HL-60 (cell line): ENCODE measurements around the gene NYAP1.
"Not testable (repeated sequence)": the region's sequence is repeated elsewhere in the genome, so short reads cannot be mapped to it uniquely, and the experiment has no call there.

Experiments
- DNase-seq, 2 experiments: peaks; one replicate each; pipeline ENCODE4 v3.0.0-alpha.2; 2010 to 2020; ENCODE audit warnings: low read depth in 1 of 2, low spot score in 1 of 2
- H3K27ac ChIP-seq: fragments of 250-450 bp; sonication (Bioruptor Pico); replicated peaks from 2 replicates; pipeline ENCODE4 v1.5.1; 2020; ENCODE audit warnings: mild to moderate bottlenecking, moderate library complexity
- H3K27me3 ChIP-seq: fragments of 250-450 bp; sonication (Bioruptor Pico); 2 replicates; pipeline ENCODE4 v1.5.1; 2021; ENCODE audit warnings: mild to moderate bottlenecking, moderate library complexity; ENCODE audit not compliant: insufficient read depth, poor library complexity, severe bottlenecking
- H3K4me3 ChIP-seq: replicated peaks from 2 replicates; pipeline ENCODE4 v1.5.1; 2011; ENCODE audit warnings: mild to moderate bottlenecking, control low read depth, low read length; ENCODE audit not compliant: insufficient read depth
- GABPA ChIP-seq: IDR thresholded peaks from 2 replicates; pipeline ENCODE4 v1.6.1; 2012; ENCODE audit warnings: low read depth
- POLR2AphosphoS5 ChIP-seq: IDR thresholded peaks from 2 replicates; pipeline ENCODE4 v1.6.1; 2012; ENCODE audit warnings: low read depth
- SPI1 ChIP-seq: IDR thresholded peaks from 2 replicates; pipeline ENCODE4 v1.6.1; 2012; ENCODE audit warnings: low read depth, mild to moderate bottlenecking, borderline replicate concordance
- TF ChIP-seq, protein P1 (sequence below): IDR thresholded peaks from one replicate; pipeline ENCODE4 v1.5.1; 2011; ENCODE audit warnings: low read length, control low read depth, inconsistent platforms; ENCODE audit not compliant: insufficient read depth
- TF ChIP-seq, protein P2 (sequence below): IDR thresholded peaks from 2 replicates; pipeline ENCODE4 v1.6.1; 2012; ENCODE audit warnings: low read depth; ENCODE audit not compliant: insufficient replicate concordance

NYAP1 gene

DNA sequence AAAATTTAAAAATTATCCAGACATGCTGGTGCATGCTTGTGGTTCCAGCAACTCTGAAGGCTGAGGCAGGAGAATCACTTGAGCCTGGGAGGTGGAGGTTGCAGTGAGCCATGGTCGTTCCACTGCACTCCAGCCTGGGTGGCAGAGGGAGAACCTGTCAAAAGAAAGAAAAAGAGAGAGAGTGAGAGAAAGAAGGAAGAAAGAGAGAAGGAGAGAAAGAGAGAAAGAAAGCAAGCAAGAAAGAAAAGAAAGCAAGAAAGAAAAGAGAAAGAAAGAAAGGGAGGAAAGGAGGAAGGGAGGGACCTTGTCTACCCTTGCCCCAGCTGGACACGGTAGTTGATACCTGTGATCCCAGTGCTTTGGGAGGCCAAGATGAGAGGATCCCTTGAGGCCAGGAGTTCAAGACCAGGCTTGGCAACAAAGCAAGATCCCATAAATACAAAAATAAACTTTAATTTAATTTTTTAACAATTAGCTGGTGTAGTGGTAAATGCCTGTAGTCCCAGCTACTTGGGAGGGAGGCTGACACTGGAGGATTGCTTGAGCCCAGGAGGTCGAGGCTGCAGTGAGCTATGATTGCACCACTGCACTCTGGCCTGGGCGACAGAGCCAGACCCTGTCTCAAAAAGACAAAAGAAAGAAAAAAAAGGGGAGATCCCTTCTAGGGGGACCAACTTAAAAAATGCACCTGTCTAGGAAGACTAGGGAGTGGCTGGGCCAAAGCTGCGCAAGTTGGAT lies 9.2 kb downstream of the NYAP1 start:
- Histone ChIP-seq H3K27me3 (peaks cover 20% of the 10 kb centered on the region), H3K27ac (no peak overlapping the region), H3K4me3 (no peak overlapping the region; the same call in 1 of the 2 replicates)
- TF ChIP-seq, protein P1, sequence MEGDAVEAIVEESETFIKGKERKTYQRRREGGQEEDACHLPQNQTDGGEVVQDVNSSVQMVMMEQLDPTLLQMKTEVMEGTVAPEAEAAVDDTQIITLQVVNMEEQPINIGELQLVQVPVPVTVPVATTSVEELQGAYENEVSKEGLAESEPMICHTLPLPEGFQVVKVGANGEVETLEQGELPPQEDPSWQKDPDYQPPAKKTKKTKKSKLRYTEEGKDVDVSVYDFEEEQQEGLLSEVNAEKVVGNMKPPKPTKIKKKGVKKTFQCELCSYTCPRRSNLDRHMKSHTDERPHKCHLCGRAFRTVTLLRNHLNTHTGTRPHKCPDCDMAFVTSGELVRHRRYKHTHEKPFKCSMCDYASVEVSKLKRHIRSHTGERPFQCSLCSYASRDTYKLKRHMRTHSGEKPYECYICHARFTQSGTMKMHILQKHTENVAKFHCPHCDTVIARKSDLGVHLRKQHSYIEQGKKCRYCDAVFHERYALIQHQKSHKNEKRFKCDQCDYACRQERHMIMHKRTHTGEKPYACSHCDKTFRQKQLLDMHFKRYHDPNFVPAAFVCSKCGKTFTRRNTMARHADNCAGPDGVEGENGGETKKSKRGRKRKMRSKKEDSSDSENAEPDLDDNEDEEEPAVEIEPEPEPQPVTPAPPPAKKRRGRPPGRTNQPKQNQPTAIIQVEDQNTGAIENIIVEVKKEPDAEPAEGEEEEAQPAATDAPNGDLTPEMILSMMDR: no peak
- TF ChIP-seq POLR2AphosphoS5 (no peak), SPI1 (no peak), GABPA (no peak)
- TF ChIP-seq, protein P2, sequence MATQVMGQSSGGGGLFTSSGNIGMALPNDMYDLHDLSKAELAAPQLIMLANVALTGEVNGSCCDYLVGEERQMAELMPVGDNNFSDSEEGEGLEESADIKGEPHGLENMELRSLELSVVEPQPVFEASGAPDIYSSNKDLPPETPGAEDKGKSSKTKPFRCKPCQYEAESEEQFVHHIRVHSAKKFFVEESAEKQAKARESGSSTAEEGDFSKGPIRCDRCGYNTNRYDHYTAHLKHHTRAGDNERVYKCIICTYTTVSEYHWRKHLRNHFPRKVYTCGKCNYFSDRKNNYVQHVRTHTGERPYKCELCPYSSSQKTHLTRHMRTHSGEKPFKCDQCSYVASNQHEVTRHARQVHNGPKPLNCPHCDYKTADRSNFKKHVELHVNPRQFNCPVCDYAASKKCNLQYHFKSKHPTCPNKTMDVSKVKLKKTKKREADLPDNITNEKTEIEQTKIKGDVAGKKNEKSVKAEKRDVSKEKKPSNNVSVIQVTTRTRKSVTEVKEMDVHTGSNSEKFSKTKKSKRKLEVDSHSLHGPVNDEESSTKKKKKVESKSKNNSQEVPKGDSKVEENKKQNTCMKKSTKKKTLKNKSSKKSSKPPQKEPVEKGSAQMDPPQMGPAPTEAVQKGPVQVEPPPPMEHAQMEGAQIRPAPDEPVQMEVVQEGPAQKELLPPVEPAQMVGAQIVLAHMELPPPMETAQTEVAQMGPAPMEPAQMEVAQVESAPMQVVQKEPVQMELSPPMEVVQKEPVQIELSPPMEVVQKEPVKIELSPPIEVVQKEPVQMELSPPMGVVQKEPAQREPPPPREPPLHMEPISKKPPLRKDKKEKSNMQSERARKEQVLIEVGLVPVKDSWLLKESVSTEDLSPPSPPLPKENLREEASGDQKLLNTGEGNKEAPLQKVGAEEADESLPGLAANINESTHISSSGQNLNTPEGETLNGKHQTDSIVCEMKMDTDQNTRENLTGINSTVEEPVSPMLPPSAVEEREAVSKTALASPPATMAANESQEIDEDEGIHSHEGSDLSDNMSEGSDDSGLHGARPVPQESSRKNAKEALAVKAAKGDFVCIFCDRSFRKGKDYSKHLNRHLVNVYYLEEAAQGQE: no peak
- no peak for DNase-seq

GRCh38 chr7:100493476-100494264 lies 9.9 kb downstream of the NYAP1 start:
- Histone ChIP-seq H3K27me3 (peaks cover 20% of the 10 kb centered on the region), H3K27ac (no peak overlapping the region), H3K4me3 (peak overlapping the region; percentile 29)
- TF ChIP-seq, protein P2: no peak
- TF ChIP-seq, protein P1: no peak
- TF ChIP-seq POLR2AphosphoS5: no peak
- no peak for TF ChIP-seq SPI1
- no peak for TF ChIP-seq GABPA
- DNase-seq: peak in 1 of 2 experiments; percentile 37

DNA sequence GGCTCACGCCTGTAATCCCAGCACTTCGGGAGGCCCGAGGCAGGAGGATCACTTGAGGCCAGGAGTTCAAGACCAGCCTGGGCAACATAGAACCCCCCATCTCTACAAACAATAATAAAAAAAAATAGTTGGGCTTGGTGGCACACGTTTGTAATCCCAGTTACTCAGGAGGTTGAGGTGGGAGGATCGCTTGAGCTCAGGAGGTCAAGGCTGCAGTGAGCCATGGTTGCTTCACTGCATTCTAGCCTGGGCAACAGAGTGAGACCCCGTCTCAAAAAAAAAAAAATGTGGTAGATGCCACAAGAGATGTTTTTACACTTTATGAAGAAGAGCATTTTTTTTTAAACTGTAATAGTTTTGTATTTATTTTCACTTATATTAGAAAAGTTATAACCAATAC lies 12.8 kb downstream of the NYAP1 start:
- Histone ChIP-seq H3K4me3 (no peak overlapping the region), H3K27me3 (peaks cover 20% of the 10 kb centered on the region), H3K27ac (no peak overlapping the region)
- TF ChIP-seq POLR2AphosphoS5: no peak
- no peak for TF ChIP-seq SPI1
- TF ChIP-seq, protein P1: no peak
- no peak for TF ChIP-seq GABPA
- TF ChIP-seq, protein P2: no peak
- DNase-seq: no peak

GRCh38 chr7:100500743-100501142 lies 17.0 kb downstream of the NYAP1 start:
- DNase-seq, H3K4me3 ChIP-seq, H3K27me3 ChIP-seq, H3K27ac ChIP-seq: not testable (repeated sequence)

DNA sequence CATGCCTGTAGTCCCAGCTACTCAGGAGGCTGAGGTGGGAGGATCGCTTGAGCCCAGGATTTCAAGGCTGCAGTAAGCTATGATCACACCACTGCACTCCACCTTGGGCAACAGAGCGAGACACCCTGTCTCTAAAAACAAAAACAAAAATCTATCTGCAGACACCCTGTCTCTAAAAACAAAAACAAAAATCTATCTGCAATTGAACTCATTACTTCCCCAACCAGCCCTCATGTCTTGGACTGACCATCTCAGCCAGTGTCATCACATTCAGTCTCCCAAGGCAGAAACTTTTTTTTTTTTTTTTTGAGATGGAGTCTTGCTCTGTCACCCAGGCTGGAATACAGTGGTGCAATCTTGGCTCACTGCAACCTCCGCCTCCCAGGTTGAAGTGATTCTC lies 20.3 kb downstream of the NYAP1 start:
- not testable (repeated sequence) for H3K27me3 ChIP-seq, DNase-seq, H3K27ac ChIP-seq, H3K4me3 ChIP-seq
